Activated naive CD8-positive, alpha-beta T cell (primary cell): Measurements from ENCODE around the gene TRIM44.
"Not testable (repeated sequence)": the region's sequence is repeated elsewhere in the genome, so short reads cannot be mapped to it uniquely, and the experiment has no call there.

Experiments used
- H3K27ac Mint-ChIP-seq: one replicate; pipeline ENCODE4 v1.8.0; 2021; ENCODE audit warnings: mixed read lengths
- H3K27me3 Mint-ChIP-seq: one replicate; pipeline ENCODE4 v1.8.0; 2021; ENCODE audit warnings: mixed read lengths
- H3K36me3 Mint-ChIP-seq: one replicate; pipeline ENCODE4 v1.8.0; 2021; ENCODE audit warnings: mixed read lengths
- H3K4me1 Mint-ChIP-seq: one replicate; pipeline ENCODE4 v1.8.0; 2021; ENCODE audit warnings: low read depth, mixed read lengths
- H3K4me3 Mint-ChIP-seq: one replicate; pipeline ENCODE4 v1.8.0; 2021; ENCODE audit warnings: mild to moderate bottlenecking, mixed read lengths
- H3K9me3 Mint-ChIP-seq: one replicate; pipeline ENCODE4 v1.8.0; 2021; ENCODE audit warnings: low read depth, mixed read lengths

Gene TRIM44

DNA sequence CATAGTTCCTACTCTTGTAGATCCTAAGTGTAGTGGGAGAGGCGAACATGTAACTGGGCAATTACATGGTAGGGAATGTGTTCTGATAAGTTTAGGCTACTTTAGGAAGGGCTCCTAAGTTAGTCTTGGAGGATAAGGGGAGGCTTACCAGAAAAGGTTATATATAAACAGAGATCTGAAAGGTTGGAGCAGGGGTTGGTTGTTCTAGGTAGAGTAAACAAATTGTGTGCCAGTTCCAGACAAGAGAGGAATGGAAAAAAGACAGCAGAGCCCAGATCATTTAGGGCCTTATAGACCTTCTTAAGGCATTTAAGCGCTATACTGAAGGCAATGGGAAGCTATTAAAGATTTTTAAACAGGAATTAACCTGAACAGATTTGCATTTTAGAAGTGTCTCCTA, 74.4 kb downstream of the TRIM44 start:
- peaks cover 46% of the 10 kb centered on the region for H3K36me3 Mint-ChIP-seq
- no peak overlapping the region for H3K27ac Mint-ChIP-seq
- no peaks in the 10 kb centered on the region for H3K27me3 Mint-ChIP-seq
- no peak overlapping the region for H3K4me3 Mint-ChIP-seq
- peaks cover 62% of the 10 kb centered on the region for H3K4me1 Mint-ChIP-seq
- no peaks in the 10 kb centered on the region for H3K9me3 Mint-ChIP-seq

DNA sequence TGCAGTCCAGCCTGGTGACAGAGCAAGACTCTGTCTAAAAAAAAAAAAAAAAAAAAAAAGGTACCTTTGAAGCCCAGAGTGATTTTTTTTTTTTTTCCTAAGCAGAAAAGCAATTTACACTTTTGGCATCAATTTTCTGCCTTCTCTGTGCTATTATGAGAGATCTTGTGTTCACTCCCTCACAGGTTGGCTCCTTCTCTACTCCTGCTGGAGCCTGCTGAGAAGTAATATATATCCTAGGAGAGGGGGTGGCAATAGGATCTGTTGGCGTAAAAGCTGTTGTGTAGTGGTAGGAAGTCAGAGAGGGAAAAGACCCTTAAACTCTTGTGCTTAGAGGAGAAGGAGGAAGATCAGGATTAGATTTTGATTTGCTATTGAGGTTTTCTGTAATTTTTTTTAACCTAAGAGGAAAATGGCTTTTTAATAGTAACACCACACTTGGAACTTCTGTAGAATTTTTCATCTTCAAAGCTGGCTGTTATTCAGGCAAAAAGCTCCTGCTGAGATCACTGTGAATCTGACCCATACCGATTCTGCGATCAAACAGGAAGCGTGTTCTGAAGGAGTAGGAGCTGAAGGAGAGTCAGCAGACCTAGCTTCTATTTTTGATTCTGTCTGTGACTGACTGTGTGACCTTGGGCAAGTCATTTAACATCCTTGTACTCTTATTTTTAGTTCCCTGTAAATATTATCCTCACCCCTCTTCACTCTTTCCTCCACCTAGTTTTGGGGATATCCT, 77.7 kb downstream of the TRIM44 start:
- Mint-ChIP-seq H3K27me3 (no peaks in the 10 kb centered on the region), H3K36me3 (peaks cover 46% of the 10 kb centered on the region), H3K4me3 (no peak overlapping the region), H3K9me3 (no peaks in the 10 kb centered on the region), H3K27ac (peak overlapping the region; percentile 81), H3K4me1 (peaks cover 41% of the 10 kb centered on the region)

DNA sequence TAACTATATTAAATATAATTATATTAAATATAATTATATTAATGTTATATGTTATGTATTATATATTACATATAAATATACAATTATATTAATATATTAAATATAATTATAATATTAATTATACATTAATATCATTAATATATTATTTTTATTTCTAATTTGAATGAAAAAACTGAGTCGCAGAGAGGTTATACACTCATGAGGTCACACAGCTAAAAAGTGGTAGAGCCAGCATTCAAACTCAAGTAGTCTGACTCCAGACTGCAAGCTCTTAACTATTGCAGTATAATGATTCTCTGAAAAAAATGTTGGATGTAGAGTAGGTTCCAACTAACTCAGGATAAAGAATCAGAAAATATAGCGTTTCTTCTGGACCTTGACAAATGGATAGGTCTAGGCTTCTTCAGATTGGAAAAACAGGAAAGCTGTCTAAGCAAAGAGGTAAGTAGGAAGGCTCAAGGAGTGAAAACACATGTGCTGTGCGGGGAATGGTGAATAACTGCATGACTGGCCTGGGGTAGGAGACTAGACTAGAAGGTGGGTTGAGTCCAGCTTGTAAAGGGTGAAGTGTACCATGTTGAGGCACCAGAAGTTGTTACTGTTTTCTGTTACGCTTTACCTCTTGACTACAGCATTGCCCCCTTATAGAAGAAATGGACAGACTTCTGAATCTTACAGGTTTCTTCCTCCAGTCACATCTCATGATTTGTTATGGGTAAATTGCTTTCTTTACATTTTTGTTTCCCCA, 80.3 kb downstream of the TRIM44 start:
- H3K4me1 Mint-ChIP-seq: peaks cover 28% of the 10 kb centered on the region
- no peak overlapping the region for H3K27ac Mint-ChIP-seq
- H3K4me3 Mint-ChIP-seq: no peak overlapping the region
- H3K27me3 Mint-ChIP-seq: no peaks in the 10 kb centered on the region
- H3K9me3 Mint-ChIP-seq: no peaks in the 10 kb centered on the region
- H3K36me3 Mint-ChIP-seq: peaks cover 40% of the 10 kb centered on the region

DNA sequence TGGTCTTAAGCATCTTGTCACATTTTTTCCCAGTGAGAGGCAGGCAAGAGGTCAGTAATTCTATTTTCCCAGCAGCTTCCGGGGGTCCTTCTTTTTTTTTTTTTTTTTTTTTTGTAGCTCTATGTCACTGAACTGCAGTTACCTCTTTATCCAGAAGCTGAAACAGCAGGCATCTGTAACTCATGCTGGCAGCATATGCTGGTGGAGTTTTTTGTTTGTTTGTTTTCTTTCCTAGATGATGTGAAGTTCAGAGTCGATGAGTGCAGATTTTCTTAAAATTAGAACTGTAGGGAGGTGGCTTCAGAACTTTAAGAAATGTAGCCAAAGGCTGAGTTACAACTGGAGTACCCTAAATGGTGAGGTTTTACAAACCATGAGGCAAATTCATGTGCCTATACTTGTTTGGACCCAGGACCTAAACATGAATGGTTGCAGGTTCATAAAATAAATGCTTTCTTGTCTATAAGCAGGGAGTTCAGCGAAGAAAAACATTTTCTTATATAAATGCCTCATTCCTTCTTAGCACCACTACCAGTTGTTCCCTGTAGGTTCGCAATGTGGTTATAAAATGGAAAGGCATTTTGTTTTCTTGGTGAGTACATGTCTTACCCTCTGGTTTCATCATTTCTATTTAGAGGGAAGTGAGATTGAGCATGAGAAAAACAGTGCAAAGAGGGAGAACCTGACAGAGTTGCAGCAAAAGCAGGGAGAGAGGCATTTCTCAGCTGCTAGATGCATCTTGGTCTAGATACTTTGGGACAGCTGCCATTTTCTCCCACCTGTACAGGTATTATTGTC, 84.0 kb downstream of the TRIM44 start:
- H3K27me3 Mint-ChIP-seq: no peaks in the 10 kb centered on the region
- peaks cover 5% of the 10 kb centered on the region for H3K4me1 Mint-ChIP-seq
- H3K4me3 Mint-ChIP-seq: no peak overlapping the region
- no peaks in the 10 kb centered on the region for H3K9me3 Mint-ChIP-seq
- H3K27ac Mint-ChIP-seq: no peak overlapping the region
- H3K36me3 Mint-ChIP-seq: peaks cover 34% of the 10 kb centered on the region

DNA sequence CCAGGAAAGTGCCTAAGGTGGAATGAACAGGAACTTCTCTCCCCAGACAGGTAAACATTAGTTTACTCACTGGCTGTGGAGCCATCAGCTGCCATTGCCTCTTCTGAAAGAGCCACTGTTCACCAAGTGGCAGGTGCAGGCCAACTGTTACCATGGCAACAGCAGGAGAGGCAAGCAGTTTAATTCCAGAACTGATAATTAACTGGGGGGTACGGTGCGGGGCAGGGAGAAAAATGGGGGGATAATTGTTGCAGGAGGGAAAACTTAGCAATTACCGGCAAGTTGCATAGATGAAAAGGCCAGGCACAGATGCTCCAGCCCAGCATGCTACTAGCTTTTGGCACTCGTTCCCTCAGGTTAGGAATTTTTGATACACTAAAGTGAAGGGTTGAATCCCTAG, 85.1 kb downstream of the TRIM44 start:
- Mint-ChIP-seq H3K9me3 (no peaks in the 10 kb centered on the region), H3K27me3 (no peaks in the 10 kb centered on the region), H3K4me3 (no peak overlapping the region), H3K4me1 (peaks cover 8% of the 10 kb centered on the region), H3K27ac (no peak overlapping the region), H3K36me3 (peaks cover 42% of the 10 kb centered on the region)

DNA sequence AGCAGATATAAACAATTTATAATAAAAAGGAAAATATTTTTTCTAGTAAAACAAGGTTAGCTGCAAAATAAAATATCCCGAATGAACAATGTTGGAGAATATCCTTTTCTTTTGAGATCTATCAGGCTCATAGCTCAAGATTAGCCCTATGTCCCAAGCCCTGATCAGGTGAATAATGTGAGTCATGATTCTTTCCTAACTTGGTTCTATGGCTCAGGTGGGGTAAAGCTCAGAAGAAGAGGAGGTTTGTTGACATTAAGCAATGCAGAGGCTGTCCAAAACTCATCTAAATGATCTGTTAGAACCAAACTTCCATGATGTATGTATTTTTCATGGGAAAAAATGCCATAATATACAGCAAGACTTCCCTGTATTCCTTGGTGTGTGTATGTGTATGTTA, 86.1 kb downstream of the TRIM44 start:
- no peaks in the 10 kb centered on the region for H3K9me3 Mint-ChIP-seq
- H3K4me1 Mint-ChIP-seq: peaks cover 7% of the 10 kb centered on the region
- H3K4me3 Mint-ChIP-seq: no peak overlapping the region
- H3K27me3 Mint-ChIP-seq: no peaks in the 10 kb centered on the region
- no peak overlapping the region for H3K27ac Mint-ChIP-seq
- peaks cover 44% of the 10 kb centered on the region for H3K36me3 Mint-ChIP-seq

DNA sequence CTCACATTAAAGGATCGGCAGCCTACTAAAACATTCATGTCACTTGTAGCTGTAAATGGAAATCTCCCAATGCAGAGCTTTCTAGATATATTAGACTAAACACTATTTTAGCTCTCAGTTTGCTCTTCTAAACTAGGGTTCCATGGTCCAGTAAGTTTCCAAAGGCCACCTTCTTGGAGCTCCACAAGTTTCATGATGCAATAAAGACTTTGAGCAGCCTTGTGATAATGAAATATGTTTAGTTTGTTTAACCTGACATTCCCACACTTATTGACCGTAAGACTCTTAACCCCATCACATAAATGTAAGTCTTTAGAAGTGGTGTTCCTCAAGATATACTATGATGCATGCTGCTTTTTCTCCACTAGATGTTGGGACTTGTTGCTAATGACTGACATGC, 87.7 kb downstream of the TRIM44 start:
- no peak overlapping the region for H3K4me3 Mint-ChIP-seq
- H3K36me3 Mint-ChIP-seq: peaks cover 37% of the 10 kb centered on the region
- H3K9me3 Mint-ChIP-seq: peaks cover 3% of the 10 kb centered on the region
- H3K27ac Mint-ChIP-seq: no peak overlapping the region
- peaks cover 6% of the 10 kb centered on the region for H3K4me1 Mint-ChIP-seq
- no peaks in the 10 kb centered on the region for H3K27me3 Mint-ChIP-seq

DNA sequence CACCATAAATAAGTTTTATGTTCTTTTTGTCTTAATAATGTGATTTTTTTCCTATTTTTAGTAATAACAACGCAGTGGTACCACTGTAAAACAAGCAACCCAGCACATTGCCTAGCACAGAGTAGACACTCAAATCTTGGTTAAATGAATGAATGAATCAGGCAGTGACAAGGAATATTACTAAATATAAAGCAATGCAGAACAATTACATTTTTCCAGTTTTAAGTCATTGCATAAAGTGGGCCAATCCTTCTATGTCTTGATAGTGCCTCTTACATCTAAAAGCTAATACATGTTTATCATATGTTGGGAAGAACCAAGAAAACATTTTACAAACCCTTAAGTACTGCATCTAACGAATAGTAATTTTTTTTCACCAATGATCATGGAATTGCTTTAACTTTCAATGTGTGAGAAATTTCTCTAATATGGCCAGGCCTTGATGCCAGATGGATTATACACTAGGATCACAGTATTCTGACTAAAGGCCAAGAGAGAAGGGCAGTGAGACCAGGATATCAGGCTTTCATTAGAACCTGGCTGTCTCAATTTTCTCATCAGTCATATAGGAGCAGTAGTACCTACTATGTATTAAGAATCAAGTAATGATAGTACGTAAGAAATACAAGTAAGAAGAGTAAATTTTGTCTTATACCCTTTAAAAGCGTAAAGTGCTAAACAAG, 88.5 kb downstream of the TRIM44 start:
- Mint-ChIP-seq H3K9me3 (peaks cover 3% of the 10 kb centered on the region), H3K4me1 (peaks cover 5% of the 10 kb centered on the region), H3K4me3 (no peak overlapping the region), H3K27ac (no peak overlapping the region), H3K36me3 (peaks cover 37% of the 10 kb centered on the region), H3K27me3 (no peaks in the 10 kb centered on the region)

DNA sequence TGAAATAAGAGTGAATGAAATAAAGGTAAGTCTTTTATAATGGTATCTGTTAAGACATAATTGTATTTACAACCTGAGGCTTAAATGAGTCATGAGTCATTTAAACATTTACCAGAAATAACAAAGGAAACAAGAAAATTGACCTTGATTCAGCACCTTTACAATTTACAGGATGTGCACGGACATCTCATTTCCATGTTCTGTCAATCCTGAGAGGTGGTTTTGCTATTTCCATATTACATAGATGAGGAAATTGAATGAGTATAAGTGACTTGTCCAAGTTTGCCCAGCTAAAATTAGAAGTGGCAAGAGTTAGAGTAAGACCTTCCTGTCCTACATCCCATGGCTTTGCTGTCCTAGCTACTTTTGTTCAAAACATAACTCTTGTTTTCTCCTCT, 89.1 kb downstream of the TRIM44 start:
- H3K4me1 Mint-ChIP-seq: peaks cover 5% of the 10 kb centered on the region
- no peak overlapping the region for H3K4me3 Mint-ChIP-seq
- H3K36me3 Mint-ChIP-seq: peaks cover 37% of the 10 kb centered on the region
- peaks cover 3% of the 10 kb centered on the region for H3K9me3 Mint-ChIP-seq
- H3K27ac Mint-ChIP-seq: no peak overlapping the region
- H3K27me3 Mint-ChIP-seq: no peaks in the 10 kb centered on the region

DNA sequence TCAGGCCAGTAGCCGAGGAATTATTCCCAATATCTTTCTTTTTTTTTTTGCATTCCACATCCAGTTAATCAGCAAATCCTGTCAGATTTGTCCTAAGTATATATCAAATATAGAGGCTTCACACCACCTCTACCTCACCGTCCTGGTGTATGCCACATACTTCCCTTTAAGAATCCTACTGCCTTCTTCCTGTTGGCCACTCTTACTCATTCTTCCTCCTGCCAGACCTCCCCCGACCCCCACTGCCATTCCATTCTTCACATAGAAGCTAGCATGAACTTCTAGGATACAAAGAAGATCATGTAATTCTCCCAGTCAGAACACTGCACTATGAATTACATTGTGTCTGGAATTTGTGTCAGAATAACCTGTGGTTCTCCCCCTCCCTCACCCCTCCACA, 89.5 kb downstream of the TRIM44 start:
- H3K9me3 Mint-ChIP-seq: peaks cover 5% of the 10 kb centered on the region
- no peaks in the 10 kb centered on the region for H3K27me3 Mint-ChIP-seq
- peaks cover 9% of the 10 kb centered on the region for H3K4me1 Mint-ChIP-seq
- no peak overlapping the region for H3K27ac Mint-ChIP-seq
- no peak overlapping the region for H3K4me3 Mint-ChIP-seq
- H3K36me3 Mint-ChIP-seq: peaks cover 37% of the 10 kb centered on the region

DNA sequence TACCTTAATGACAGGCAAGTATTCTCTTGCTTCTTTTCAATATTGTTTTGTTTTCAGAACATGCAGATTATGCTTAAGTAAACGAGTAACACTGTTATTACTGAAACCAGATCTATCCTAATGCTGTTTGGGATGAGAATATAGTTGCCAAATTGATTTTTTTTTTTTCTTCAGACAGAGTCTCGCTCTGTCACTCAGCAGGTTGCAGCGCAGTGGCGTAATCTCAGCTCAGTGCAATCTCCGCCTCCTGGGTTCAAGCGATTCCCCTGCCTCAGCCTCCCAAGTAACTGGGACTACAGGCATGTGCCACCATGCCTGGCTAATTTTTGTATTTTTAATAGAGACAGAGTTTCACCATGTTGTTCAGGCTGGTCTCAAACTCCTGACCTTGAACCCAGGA, 91.0 kb downstream of the TRIM44 start:
- Mint-ChIP-seq H3K4me1 (peaks cover 22% of the 10 kb centered on the region), H3K36me3 (peaks cover 37% of the 10 kb centered on the region), H3K9me3 (peaks cover 11% of the 10 kb centered on the region)
- H3K4me3 Mint-ChIP-seq, H3K27ac Mint-ChIP-seq, H3K27me3 Mint-ChIP-seq: not testable (repeated sequence)

DNA sequence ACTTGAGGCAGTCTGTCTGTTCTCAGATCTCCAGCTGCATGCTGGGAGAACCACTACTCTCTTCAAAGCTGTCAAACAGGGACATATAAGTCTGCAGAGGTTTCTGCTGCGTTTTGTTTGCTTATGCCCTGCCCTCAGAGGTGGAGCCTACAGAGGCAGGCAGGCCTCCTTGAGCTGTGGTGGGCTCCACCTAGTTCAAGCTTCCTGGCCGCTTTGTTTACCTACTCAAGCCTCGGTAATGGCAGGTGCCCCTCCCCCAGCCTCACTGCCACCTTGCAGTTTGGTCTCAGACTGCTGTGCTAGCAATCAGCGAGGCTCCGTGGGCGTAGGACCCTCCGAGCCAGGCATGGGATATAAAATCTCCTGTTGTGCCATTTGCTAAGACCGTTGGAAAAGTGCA, 97.4 kb downstream of the TRIM44 start:
- Mint-ChIP-seq H3K9me3 (peaks cover 10% of the 10 kb centered on the region), H3K36me3 (peaks cover 34% of the 10 kb centered on the region), H3K4me1 (peaks cover 60% of the 10 kb centered on the region)
- H3K4me3 Mint-ChIP-seq, H3K27ac Mint-ChIP-seq, H3K27me3 Mint-ChIP-seq: not testable (repeated sequence)

DNA sequence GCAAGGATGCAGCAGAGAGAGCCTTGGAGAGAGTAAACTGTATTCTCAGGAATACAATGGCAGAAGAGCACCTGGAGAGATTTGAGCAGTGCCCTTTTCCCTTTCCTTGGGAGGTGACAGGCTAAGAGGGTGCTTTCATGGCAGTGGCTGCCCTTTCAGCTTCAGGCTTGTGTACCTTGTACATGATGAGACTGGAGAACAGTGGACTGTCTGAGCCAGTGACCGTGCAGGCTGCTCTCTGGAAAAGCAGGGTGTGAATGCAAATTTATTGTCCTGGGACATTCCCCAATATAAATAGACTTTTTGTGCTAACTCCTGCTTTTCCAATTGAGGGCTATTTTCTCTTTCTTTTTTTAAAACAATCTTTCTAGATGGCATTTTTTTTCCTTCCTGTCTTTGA, 99.3 kb downstream of the TRIM44 start:
- H3K4me3 Mint-ChIP-seq: no peak overlapping the region

DNA sequence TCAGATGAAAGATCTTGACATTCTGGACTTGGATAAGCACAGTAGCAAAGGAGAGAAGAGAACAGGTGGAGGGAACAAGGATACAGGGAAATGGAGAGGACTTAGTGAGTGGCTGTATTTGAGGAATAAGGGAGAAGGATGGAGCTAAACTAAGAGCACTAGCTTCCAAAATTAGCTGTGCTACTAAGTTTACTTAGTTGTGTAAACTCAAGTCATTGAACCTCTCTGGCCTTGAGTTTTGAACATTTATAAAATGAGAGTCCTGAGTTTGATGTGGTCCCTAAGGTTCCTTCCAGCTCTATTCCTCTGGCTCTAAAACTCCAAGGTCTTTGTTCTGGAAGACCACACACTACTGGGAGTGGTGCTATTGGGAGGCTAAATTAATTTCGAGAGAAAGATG, 100.7 kb downstream of the TRIM44 start:
- Mint-ChIP-seq H3K4me3 (no peak overlapping the region), H3K27ac (no peak overlapping the region), H3K27me3 (no peaks in the 10 kb centered on the region), H3K9me3 (no peaks in the 10 kb centered on the region), H3K36me3 (peaks cover 38% of the 10 kb centered on the region), H3K4me1 (peaks cover 52% of the 10 kb centered on the region)

More for the DNA sequence above, 99.3 kb downstream of the TRIM44 start:
- H3K36me3 Mint-ChIP-seq: peaks cover 41% of the 10 kb centered on the region
- no peaks in the 10 kb centered on the region for H3K27me3 Mint-ChIP-seq
- H3K4me1 Mint-ChIP-seq: peaks cover 61% of the 10 kb centered on the region
- H3K9me3 Mint-ChIP-seq: peaks cover 8% of the 10 kb centered on the region
- no peak overlapping the region for H3K27ac Mint-ChIP-seq

DNA sequence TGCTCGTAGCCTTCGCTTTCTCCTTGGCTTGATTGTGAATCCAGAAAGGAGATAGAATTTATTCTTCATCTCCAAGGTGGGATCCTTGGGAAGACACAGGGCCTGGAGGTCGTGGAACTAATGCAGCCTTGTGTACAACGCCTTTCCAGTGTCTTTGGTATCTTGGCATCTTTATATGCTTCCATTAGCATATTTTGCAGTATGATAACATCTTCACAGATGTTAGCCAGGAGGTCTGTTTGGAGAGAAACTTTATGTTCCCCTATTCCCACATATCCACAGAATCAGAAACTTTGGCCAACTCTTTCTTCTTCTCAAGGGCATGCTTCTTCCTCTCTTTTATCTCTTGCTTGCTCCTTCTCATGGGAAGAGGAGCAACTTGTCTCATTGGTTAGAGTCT, 101.2 kb downstream of the TRIM44 start:
- no peak overlapping the region for H3K4me3 Mint-ChIP-seq
- H3K36me3 Mint-ChIP-seq: peaks cover 39% of the 10 kb centered on the region
- H3K27ac Mint-ChIP-seq: no peak overlapping the region
- no peaks in the 10 kb centered on the region for H3K9me3 Mint-ChIP-seq
- peaks cover 49% of the 10 kb centered on the region for H3K4me1 Mint-ChIP-seq
- no peaks in the 10 kb centered on the region for H3K27me3 Mint-ChIP-seq
